8988T (cell line): ENCODE results near the gene MMD2.
"Not testable (repeated sequence)": the region's sequence is repeated elsewhere in the genome, so short reads cannot be mapped to it uniquely, and the experiment has no call there.

Source experiments
- DNase-seq: peaks from one replicate; pipeline ENCODE4 v3.0.0; 2011

MMD2 gene

GRCh38 chr7:4958477-4959301 lies at the start of gene MMD2:
Gene MMD2, minus strand, starts transcription at chr7:4959187. Its CDS starts 170 bp downstream, at chr7:4959017.
- no peak for DNase-seq

- no peak for DNase-seq
These were observed 46.1 kb upstream of the MMD2 start for GRCh38 chr7:5005066-5005465.

- DNase-seq = no peak
These were observed 42.9 kb upstream of the MMD2 start for GRCh38 chr7:5001911-5002310.

DNA sequence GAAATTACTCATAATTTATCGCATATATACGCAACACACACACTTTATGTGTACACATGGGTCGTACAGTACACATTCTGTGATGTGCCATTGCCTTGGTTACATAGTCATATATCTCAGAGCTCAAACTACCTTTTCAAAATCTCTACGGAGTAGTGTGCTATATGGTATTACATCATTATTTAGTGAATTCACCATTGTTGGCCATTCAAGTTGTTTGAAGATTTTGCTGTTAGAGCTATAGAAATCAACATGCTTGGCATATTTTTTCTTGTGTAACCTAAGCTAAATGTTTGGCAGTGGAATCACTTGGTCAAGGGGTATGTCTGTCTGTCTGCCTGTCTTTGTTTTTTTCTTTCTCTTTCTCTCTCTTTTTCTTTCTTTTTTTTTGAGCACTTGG lies 42.0 kb upstream of the MMD2 start:
- no peak for DNase-seq

GRCh38 chr7:4999369-4999950 lies 40.5 kb upstream of the MMD2 start:
- no peak for DNase-seq

- DNase-seq = no peak
These were observed 39.9 kb upstream of the MMD2 start for GRCh38 chr7:4998910-4999309.

GRCh38 chr7:4998244-4998643 lies 39.3 kb upstream of the MMD2 start:
- no peak for DNase-seq

- DNase-seq = peak; percentile 23
These were observed 37.8 kb upstream of the MMD2 start for GRCh38 chr7:4996696-4997222.

DNA sequence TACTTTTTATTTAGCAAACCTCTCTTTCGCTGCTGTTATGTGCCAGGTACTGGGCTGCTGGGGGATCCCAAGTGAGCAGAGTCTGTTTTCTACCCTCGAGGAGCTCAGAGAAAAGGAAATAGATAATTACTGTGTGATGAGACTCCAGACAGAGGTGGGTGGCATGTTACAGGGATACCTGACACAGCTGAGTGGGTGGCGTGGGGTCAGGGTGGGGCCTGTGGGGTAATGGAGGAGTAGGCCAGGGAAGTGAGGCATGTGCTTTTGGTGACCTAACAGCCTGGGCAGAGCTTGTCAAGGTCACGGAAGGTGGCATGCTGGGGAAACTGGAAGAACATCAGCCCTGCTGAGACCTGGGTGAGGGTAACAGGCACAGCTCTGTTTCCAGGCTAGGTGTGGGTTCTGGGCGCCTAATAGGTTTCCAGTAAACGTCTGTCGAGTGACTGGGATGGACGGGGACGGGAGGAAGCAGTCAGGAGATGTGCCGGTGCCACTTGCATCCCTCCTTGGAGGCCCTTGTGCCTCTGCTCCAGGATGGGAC lies 36.5 kb upstream of the MMD2 start:
- no peak for DNase-seq

- no peak for DNase-seq
These were observed 34.5 kb upstream of the MMD2 start for GRCh38 chr7:4993471-4993870.

- DNase-seq = not testable (repeated sequence)
These were observed 23.8 kb upstream of the MMD2 start for GRCh38 chr7:4982741-4983140.

GRCh38 chr7:4981295-4981890 lies 22.4 kb upstream of the MMD2 start:
- not testable (repeated sequence) for DNase-seq

DNA sequence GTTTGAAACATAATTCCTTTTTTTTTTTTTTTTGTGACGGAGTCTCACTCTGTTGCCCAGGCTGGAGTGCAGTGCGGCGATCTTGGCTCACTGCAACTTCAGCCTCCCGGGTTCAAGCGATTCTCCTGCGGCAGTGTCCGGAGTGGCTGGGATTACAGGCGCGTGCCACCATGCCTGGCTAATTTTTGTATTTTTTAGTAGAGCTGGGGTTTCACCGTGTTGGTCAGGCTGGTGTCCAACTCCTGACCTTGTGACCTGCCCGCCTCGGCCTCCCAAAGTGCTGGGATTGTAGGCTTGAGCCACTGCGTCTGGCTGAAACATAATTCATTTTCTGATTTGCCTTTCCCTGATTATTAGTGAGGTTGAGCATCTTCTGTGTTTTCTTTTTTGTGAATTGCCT lies 16.6 kb upstream of the MMD2 start:
- DNase-seq = not testable (repeated sequence)

DNA sequence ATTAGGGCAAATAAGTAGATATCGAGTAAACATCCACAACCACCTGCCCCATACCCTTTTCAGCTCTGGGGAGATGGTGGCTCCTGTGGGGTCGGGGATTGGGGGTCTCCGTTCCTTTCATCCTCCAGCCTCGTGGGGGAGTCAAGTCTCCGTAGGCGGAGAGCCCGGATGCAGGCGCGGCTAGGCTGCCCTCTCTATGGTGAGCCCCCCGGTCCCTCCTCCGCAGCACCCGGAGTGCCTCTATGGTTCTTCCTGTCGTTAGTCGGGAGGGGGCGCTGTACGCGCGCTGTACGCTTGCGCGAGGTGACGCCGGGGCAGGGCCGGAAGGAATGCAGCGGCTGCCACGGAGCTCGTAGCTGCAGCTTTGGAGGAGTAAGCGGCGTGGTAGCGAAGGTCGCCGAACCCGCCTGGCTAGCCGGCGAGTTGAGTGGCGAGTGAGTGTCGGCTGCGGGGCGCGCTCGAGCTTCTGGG lies 14.8 kb upstream of the MMD2 start:
- peak; percentile 70 for DNase-seq

- not testable (repeated sequence) for DNase-seq
These were observed 13.5 kb upstream of the MMD2 start for GRCh38 chr7:4972446-4972845.

- DNase-seq = no peak
These were observed 6.5 kb upstream of the MMD2 start for GRCh38 chr7:4965295-4966022.

DNA sequence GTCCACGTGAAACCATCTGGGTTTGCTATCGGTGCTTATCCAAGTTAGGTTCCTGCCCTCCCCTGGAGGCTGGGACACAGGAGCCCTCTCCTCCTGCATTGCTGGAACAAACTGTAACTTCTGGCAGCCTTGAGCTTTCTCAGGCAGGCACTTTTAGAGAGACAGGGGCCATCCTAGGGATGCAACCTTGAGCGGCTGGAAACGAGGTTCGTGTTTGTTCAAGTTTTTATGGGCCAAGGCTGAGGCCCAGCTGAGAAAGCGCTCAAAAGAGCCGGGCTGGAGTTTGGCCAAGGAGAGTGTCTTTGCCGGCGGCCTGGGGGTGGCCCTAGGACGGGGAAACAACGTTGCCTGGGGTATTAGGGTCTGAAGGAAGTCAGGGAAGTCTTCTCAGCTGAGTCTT lies 5.5 kb upstream of the MMD2 start:
- no peak for DNase-seq

DNA sequence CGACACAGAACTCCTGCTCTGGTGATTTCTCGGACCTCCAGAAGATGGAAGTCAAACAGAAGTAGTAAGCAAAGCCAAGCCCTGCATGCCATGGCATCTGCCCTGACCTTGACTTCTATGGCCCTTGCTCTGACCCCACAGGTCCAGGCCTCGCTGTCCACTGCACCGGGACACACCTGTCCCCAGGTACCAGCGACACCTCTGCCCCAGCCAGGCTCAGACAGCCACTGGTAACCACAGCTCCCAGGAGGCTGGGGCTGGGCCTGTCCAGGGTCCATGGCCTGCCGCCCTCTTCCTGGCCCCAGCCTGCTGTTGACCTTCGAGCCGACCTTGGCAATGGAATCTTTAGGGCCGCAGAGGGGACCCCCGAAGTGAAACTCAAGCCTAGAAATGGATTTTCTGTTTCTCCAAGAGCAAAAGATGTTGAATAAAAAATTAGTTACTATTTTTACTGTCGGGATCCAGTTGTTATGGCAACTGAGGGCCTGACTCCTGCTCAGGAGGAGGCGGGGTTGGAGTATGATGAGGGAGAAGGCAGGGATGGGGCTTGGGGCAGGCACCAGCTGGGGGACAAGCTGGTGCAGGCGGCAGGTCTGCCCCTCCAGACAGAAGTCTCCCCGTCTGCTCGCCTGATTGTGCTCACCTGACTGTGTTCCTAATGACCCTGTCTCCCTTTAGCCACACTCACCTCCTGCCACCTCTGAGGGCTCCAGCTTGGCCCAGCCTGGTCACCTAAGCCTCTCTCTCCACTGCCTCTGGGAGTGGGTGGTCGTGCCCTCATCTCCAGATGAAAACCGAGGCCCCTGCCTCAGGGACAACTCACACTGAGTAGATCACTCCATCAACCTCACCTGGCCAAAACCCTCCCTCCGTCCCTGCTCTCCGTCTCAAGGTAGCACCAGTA lies 4.1 kb upstream of the MMD2 start:
- DNase-seq = no peak

- DNase-seq = no peak
These were observed 1.4 kb upstream of the MMD2 start for GRCh38 chr7:4960363-4960762.

GRCh38 chr7:4959893-4960292 lies 906 bp upstream of the MMD2 start:
- no peak for DNase-seq

GRCh38 chr7:4959306-4959705 lies 319 bp upstream of the MMD2 start:
- DNase-seq = no peak
